ENCODE data around the gene DNAH9.

GRCh38 chr17:11952610-11953009, 354.3 kb downstream of the DNAH9 start:
- TF ChIP-seq TAF1 (IDR thresholded peaks at IDR 0.05; ENCODE audit: low read depth) (no peak), CTCF (IDR thresholded peaks at IDR 0.05; ENCODE audit: poor library complexity, severe bottlenecking) (no peak)

Measured in neural cell (in vitro differentiated cells).